Measurements from ENCODE around the gene SPTA1. TPM values are rescaled to one million over a fixed set of nuclear protein-coding genes. Genes with fewer than 3 reads are reported as not detected.

SPTA1 gene
- total RNA-seq, 1 experiment from 2014 or later, result 0.11 TPM

DNA sequence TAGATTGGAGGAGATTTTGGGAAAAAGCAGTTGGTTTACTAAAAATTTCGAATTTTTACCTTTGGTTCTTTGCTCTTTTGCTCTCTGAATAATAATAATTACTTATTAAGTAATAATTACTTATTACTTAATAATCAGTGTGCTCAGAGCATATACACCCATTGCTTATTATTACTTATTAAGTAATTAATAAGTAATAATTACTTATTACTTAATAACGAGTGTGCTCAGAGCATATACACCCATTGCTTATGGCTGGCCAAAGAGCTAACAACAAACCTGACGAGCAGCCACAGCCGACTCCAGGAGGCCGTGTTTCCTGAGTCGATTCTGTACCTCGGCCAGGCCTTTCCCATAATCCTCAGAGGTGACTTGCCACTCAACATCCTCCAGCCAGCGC is 20.5 kb downstream of the SPTA1 start:
- POLR2A ChIA-PET, result no interaction called here
- Mint-ChIP-seq H3K4me3 (no peak overlapping the region), H3K27me3 (ENCODE audit: low read depth) (no peaks in the 10 kb centered on the region), H3K9me3 (no peaks in the 10 kb centered on the region), H3K27ac (no peak overlapping the region), H3K36me3 (no peaks in the 10 kb centered on the region), H3K4me1 (no peaks in the 10 kb centered on the region)
- CTCF ChIA-PET, result no interaction called here
- TF ChIP-seq HMGA2 (CRISPR knock-in tag; IDR thresholded peaks at IDR 0.05) (no peak), PRDM15 (CRISPR knock-in tag; IDR thresholded peaks at IDR 0.05) (no peak), ZNF317 (CRISPR knock-in tag; IDR thresholded peaks at IDR 0.05; ENCODE audit: borderline replicate concordance, low read depth) (no peak), NFYB (CRISPR knock-in tag; conservative IDR thresholded peaks at IDR 0.05; ENCODE audit: low read depth) (no peak), ZBTB21 (CRISPR knock-in tag; IDR thresholded peaks at IDR 0.05; ENCODE audit: borderline replicate concordance) (no peak), CDX4 (CRISPR knock-in tag; IDR thresholded peaks at IDR 0.05; ENCODE audit: borderline replicate concordance) (no peak), ZNF219 (CRISPR knock-in tag; IDR thresholded peaks at IDR 0.05; ENCODE audit: borderline replicate concordance) (no peak), GRHL2 (CRISPR knock-in tag; IDR thresholded peaks at IDR 0.05; ENCODE audit: insufficient replicate concordance, severe bottlenecking) (no peak), ELF4 (CRISPR knock-in tag; IDR thresholded peaks at IDR 0.05; ENCODE audit: low read depth) (no peak), ZNF416 (CRISPR knock-in tag; IDR thresholded peaks at IDR 0.05) (no peak), ATF3 (CRISPR knock-in tag; conservative IDR thresholded peaks at IDR 0.05) (no peak), MLX (CRISPR knock-in tag; IDR thresholded peaks at IDR 0.05) (no peak), EMX1 (CRISPR knock-in tag; IDR thresholded peaks at IDR 0.05) (no peak), ZBTB43 (CRISPR knock-in tag; IDR thresholded peaks at IDR 0.05) (no peak)
- TF ChIP-seq, protein P1, sequence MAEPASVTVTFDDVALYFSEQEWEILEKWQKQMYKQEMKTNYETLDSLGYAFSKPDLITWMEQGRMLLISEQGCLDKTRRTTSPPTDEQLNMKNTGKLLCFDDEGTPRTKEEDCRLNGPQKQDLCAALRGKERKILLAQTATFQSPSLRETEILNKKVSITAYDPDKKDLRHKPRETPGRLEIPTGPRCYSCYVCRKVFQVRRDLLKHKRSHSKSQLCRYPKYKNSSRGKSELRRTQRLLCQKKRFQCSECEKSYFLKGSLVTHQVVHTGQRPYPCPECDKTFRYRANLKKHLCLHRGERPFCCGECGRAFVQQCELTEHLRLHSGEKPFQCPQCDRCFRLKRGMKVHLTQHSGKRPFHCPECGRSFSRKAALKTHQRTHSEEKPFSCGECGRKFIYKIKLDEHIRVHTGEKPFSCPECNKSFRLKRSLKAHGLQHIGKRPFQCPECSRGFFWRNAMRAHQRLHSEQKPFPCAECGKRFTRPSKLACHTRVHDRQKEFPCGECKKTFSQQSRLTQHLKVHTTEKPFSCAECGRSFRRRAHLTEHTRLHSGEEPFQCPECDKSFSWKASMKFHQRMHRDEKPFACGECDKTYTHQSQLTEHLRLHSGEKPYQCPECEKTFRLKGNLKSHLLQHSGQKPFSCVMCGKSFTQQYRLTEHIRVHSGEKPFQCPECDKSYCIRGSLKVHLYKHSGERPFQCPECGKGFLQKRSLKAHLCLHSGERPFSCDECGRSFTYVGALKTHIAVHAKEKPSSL (CRISPR knock-in tag; conservative IDR thresholded peaks at IDR 0.05), result no peak
- ATAC-seq (no peak), DNase-seq (ENCODE audit: low spot score) (no peak)

DNA sequence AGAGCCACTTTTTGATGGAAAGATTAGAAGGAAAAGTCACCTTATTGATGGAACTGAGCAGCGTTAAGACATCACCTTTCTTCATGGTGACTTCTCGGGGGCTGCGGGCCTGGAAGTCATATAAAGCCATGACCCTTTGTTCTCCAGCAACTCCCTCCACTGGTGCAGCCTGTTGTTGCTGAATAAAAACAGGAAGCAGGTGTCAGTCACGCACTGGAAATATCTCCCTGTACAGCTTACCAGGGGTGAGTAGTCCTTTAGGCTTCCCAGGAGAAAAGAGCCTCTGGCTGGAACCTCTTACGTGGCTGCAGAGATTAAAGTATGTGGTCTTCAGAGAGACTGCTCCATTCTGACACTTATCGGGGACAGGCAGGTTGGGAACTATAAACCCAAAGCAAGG is 31.9 kb downstream of the SPTA1 start:
- CTCF ChIA-PET, result no interaction called here
- ATAC-seq (no peak), DNase-seq (ENCODE audit: low spot score) (no peak)
- Mint-ChIP-seq H3K27ac (no peak overlapping the region), H3K36me3 (no peaks in the 10 kb centered on the region), H3K4me1 (0 out of 2 replicates have a peak, but pooled peaks cover 3% of the 10 kb centered on the region), H3K9me3 (no peaks in the 10 kb centered on the region), H3K27me3 (ENCODE audit: low read depth) (no peaks in the 10 kb centered on the region), H3K4me3 (no peak overlapping the region)
- POLR2A ChIA-PET, result no interaction called here
- TF ChIP-seq USF2 (CRISPR knock-in tag; IDR thresholded peaks at IDR 0.05), result no peak
- TF ChIP-seq ATF2 (CRISPR knock-in tag; IDR thresholded peaks at IDR 0.05; ENCODE audit: borderline replicate concordance, low read depth), result no peak
- no peak for TF ChIP-seq CDX4 (CRISPR knock-in tag; IDR thresholded peaks at IDR 0.05; ENCODE audit: borderline replicate concordance)
- TF ChIP-seq, protein P2, sequence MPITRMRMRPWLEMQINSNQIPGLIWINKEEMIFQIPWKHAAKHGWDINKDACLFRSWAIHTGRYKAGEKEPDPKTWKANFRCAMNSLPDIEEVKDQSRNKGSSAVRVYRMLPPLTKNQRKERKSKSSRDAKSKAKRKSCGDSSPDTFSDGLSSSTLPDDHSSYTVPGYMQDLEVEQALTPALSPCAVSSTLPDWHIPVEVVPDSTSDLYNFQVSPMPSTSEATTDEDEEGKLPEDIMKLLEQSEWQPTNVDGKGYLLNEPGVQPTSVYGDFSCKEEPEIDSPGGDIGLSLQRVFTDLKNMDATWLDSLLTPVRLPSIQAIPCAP (CRISPR knock-in tag; IDR thresholded peaks at IDR 0.05), result no peak
- no peak for TF ChIP-seq ESRRA (CRISPR knock-in tag; IDR thresholded peaks at IDR 0.05; ENCODE audit: borderline replicate concordance)
- TF ChIP-seq RORB (CRISPR knock-in tag; IDR thresholded peaks at IDR 0.05), result no peak
